H1 (cell line): Measurements from ENCODE around the gene PLEKHG1. TPM values are rescaled to one million over a fixed set of nuclear protein-coding genes. Genes with fewer than 3 reads are reported as not detected.

Source experiments
- CTCF ChIA-PET: fragments of 300-600 bp; sonication (Branson Sonifier 250); formaldehyde crosslinking; loops from one replicate; lab custom pipeline; 2021; ENCODE audit not compliant: partially characterized antibody; lab: Charles Lee
- POLR2A ChIA-PET: fragments of 300-600 bp; sonication (Branson Sonifier 250); formaldehyde crosslinking; loops from one replicate; lab custom pipeline; 2021; ENCODE audit warnings: inconsistent platforms; ENCODE audit not compliant: partially characterized antibody; lab: Charles Lee
- DNase-seq, 2 experiments: peaks; one replicate each; pipeline versions ENCODE4 v3.0.0 to v3.0.0-alpha.2; 2010 to 2022; ENCODE audit warnings: low spot score in 2 of 2, low read depth in 1 of 2, mixed read lengths in 1 of 2
- FAIRE-seq: peaks from 2 replicates; lab custom pipeline; 2011; peaks lifted over from hg19 to GRCh38; lab: Jason Lieb, UNC
- H2AFZ ChIP-seq: 2 replicates; pipeline ENCODE4 v1.8.1; 2012; ENCODE audit warnings: low read length, inconsistent platforms
- H2AK5ac ChIP-seq: 2 replicates; pipeline ENCODE4 v1.6.1; 2013; ENCODE audit warnings: low read depth, low read length
- H2BK120ac ChIP-seq: replicated peaks from 2 replicates; pipeline ENCODE3; 2013; ENCODE audit warnings: low read depth, low read length, inconsistent platforms
- H2BK12ac ChIP-seq: 2 replicates; pipeline ENCODE4 v1.6.1; 2013; ENCODE audit warnings: low read depth, low read length
- H2BK15ac ChIP-seq: 2 replicates; pipeline ENCODE4 v1.6.1; 2013; ENCODE audit warnings: low read length
- H2BK20ac ChIP-seq: 2 replicates; pipeline ENCODE4 v1.6.1; 2013; ENCODE audit warnings: low read length
- H2BK5ac ChIP-seq: 2 replicates; pipeline ENCODE4 v1.6.1; 2013; ENCODE audit warnings: low read depth, low read length
- H3K14ac ChIP-seq: 2 replicates; pipeline ENCODE4 v1.6.1; 2013; ENCODE audit warnings: inconsistent platforms; ENCODE audit not compliant: insufficient read length
- H3K18ac ChIP-seq: 2 replicates; pipeline ENCODE4 v1.6.1; 2013; ENCODE audit warnings: low read length; ENCODE audit errors: extremely low read depth
- H3K23ac ChIP-seq: 2 replicates; pipeline ENCODE4 v1.6.1; 2013; ENCODE audit warnings: inconsistent platforms; ENCODE audit not compliant: insufficient read length
- H3K23me2 ChIP-seq: 2 replicates; pipeline ENCODE4 v1.6.1; 2013; ENCODE audit warnings: low read depth, low read length
- H3K27ac ChIP-seq: 2 replicates; pipeline ENCODE4 v1.6.1; 2011; ENCODE audit warnings: low read depth, low read length, inconsistent platforms
- H3K27me3 ChIP-seq, 4 experiments: replicated peaks in 1 of 4; 1 replicate in 1 of 4; 2 replicates in 3 of 4; pipeline versions ENCODE4 v1.6.1 to v1.8.1; 2011 to 2013; ENCODE audit warnings: low read length in 3 of 4, mild to moderate bottlenecking in 3 of 4, inconsistent platforms in 2 of 4, mixed read lengths in 2 of 4, moderate library complexity in 1 of 4; ENCODE audit not compliant: control insufficient read depth in 3 of 4, insufficient read depth in 3 of 4; ENCODE audit errors: extremely low read depth in 1 of 4
- H3K36me3 ChIP-seq, 4 experiments: 2 replicates each; pipeline versions ENCODE4 v1.6.1 to v1.8.1; 2011 to 2013; ENCODE audit warnings: mild to moderate bottlenecking in 4 of 4, low read length in 3 of 4, moderate library complexity in 2 of 4, control low read depth in 1 of 4, inconsistent platforms in 1 of 4; ENCODE audit not compliant: insufficient read depth in 4 of 4, control insufficient read depth in 2 of 4
- H3K4ac ChIP-seq: replicated peaks from 2 replicates; pipeline ENCODE3; 2013; ENCODE audit warnings: low read length, low read depth, mixed read lengths, inconsistent platforms; ENCODE audit not compliant: insufficient read length
- H3K4me1 ChIP-seq, 4 experiments: replicated peaks in 1 of 4; 1 replicate in 1 of 4; 2 replicates in 3 of 4; pipeline versions ENCODE4 v1.6.1 to v1.8.1; 2011 to 2013; ENCODE audit warnings: low read length in 3 of 4, inconsistent platforms in 2 of 4, mixed read lengths in 1 of 4; ENCODE audit not compliant: insufficient read depth in 4 of 4, control insufficient read depth in 3 of 4
- H3K4me2 ChIP-seq, 2 experiments: 2 replicates each; pipeline versions ENCODE4 v1.6.1 to v1.8.1; 2011 to 2013; ENCODE audit warnings: low read depth in 2 of 2, low read length in 2 of 2, control low read depth in 1 of 2, inconsistent platforms in 1 of 2, mild to moderate bottlenecking in 1 of 2; ENCODE audit not compliant: insufficient read depth in 1 of 2
- H3K4me3 ChIP-seq, 4 experiments: fragments of 200-600, 300-600 bp in 1 of 4; sonication (generic), shearing (Covaris generic), sonication (Bioruptor Twin) in 1 of 4; 2 replicates each; pipeline versions ENCODE4 v1.5.1 to v1.8.1; 2011 to 2016; ENCODE audit warnings: low read length in 4 of 4, low read depth in 3 of 4, control low read depth in 2 of 4, inconsistent platforms in 2 of 4, mild to moderate bottlenecking in 2 of 4, mixed read lengths in 1 of 4, moderate library complexity in 1 of 4; ENCODE audit not compliant: insufficient read depth in 2 of 4; ENCODE audit errors: extremely low read depth in 1 of 4
- H3K56ac ChIP-seq: replicated peaks from 2 replicates; pipeline ENCODE3; 2013; ENCODE audit warnings: low read depth, mild to moderate bottlenecking, mixed read lengths, low read length, inconsistent platforms; ENCODE audit not compliant: insufficient read length
- H3K79me1 ChIP-seq: 2 replicates; pipeline ENCODE4 v1.6.1; 2013; ENCODE audit warnings: low read depth, low read length, control low read depth
- H3K79me2 ChIP-seq, 2 experiments: 2 replicates each; pipeline versions ENCODE4 v1.6.1 to v1.8.1; 2012 to 2013; ENCODE audit warnings: low read length in 2 of 2, mild to moderate bottlenecking in 2 of 2, inconsistent platforms in 1 of 2; ENCODE audit not compliant: insufficient read depth in 2 of 2, control insufficient read depth in 1 of 2
- H3K9ac ChIP-seq, 4 experiments: replicated peaks in 1 of 4; 1 replicate in 1 of 4; 2 replicates in 3 of 4; pipeline versions ENCODE4 v1.6.1 to v1.8.1; 2011 to 2013; ENCODE audit warnings: low read depth in 3 of 4, low read length in 3 of 4, control low read depth in 2 of 4, mild to moderate bottlenecking in 2 of 4, moderate library complexity in 2 of 4, inconsistent platforms in 1 of 4; ENCODE audit errors: extremely low read depth in 1 of 4
- H3K9me3 ChIP-seq, 2 experiments: 2 replicates each; pipeline versions ENCODE4 v1.6.1 to v1.8.1; 2012 to 2013; ENCODE audit warnings: mild to moderate bottlenecking in 2 of 2, moderate library complexity in 2 of 2, control low read depth in 1 of 2, inconsistent platforms in 1 of 2, low read depth in 1 of 2, low read length in 1 of 2, mixed read lengths in 1 of 2; ENCODE audit not compliant: insufficient read depth in 2 of 2
- H4K20me1 ChIP-seq, 2 experiments: replicated peaks in 1 of 2; 2 replicates each; pipeline versions ENCODE3 to v1.8.1; 2011 to 2013; ENCODE audit warnings: inconsistent platforms in 2 of 2, low read length in 2 of 2, mild to moderate bottlenecking in 1 of 2; ENCODE audit not compliant: insufficient read depth in 2 of 2, control insufficient read depth in 1 of 2
- H4K5ac ChIP-seq: 2 replicates; pipeline ENCODE4 v1.6.1; 2013; ENCODE audit warnings: low read length, low read depth, mixed read lengths, inconsistent platforms; ENCODE audit not compliant: insufficient read length
- H4K8ac ChIP-seq: 2 replicates; pipeline ENCODE4 v1.8.0; 2013; ENCODE audit warnings: mild to moderate bottlenecking, moderate library complexity, low read length, inconsistent platforms; ENCODE audit not compliant: insufficient read depth; ENCODE audit errors: extremely low read depth
- H4K91ac ChIP-seq: replicated peaks from 2 replicates; pipeline ENCODE3; 2013; ENCODE audit warnings: low read length, mixed read lengths, inconsistent platforms; ENCODE audit not compliant: insufficient read length
- BRCA1 ChIP-seq: IDR thresholded peaks from 2 replicates; pipeline ENCODE4 v1.6.1; 2012; ENCODE audit warnings: low read depth, low read length, improper control_type of control experiment
- E2F6 ChIP-seq: IDR thresholded peaks from 2 replicates; pipeline ENCODE4 v1.6.1; 2012; ENCODE audit warnings: inconsistent platforms
- NANOG ChIP-seq: IDR thresholded peaks from 2 replicates; pipeline ENCODE4 v1.6.1; 2011; ENCODE audit warnings: low read length, low read depth, mild to moderate bottlenecking, inconsistent platforms; ENCODE audit not compliant: insufficient read depth, poor library complexity, severe bottlenecking
- WGBS, 2 experiments: shearing (Covaris generic) in 1 of 2; methylation state at CpG; one replicate each; pipeline versions ENCODE4 v1.1.6 to v1.1.7; 2013 to 2015; ENCODE audit warnings: low lambda C conversion rate in 2 of 2, mixed read lengths in 2 of 2, inconsistent platforms in 1 of 2, low coverage in 1 of 2, missing lambda C conversion rate in 1 of 2; ENCODE audit not compliant: insufficient replicate concordance in 2 of 2, insufficient coverage in 1 of 2, insufficient read length in 1 of 2; ENCODE audit errors: extremely low coverage in 1 of 2, missing lambda C conversion rate in 1 of 2; 5-methylcytosine and 5-hydroxymethylcytosine counted together
- polyA plus RNA-seq, 7 experiments: library from polyadenylated mRNA; depleted of rRNA in 3 of 7; stranded (reverse) in 5 of 7; unstranded in 2 of 7; fragments of >200 nt in 5 of 7; fragments of 200-250 nt in 2 of 7; gene quantifications; 1 replicate in 5 of 7; 2 replicates in 1 of 7; 4 replicates in 1 of 7; pipeline versions ENCODE4 v1.2.1 to v1.2.3, GENCODE V29; 2011 to 2013; ENCODE audit warnings: missing spikeins in 2 of 7, mixed read lengths in 2 of 7
- total RNA-seq: library from RNA; stranded (reverse); fragmentation: NEBNext Ultra II Directional; extraction: Animal tissue kit (Norgen Biotek cat#: 25700); gene quantifications from 2 replicates; pipeline ENCODE4 v1.2.1, GENCODE V29; 2021

The PLEKHG1 gene
- total and polyA plus RNA-seq, 2 of the 8 experiments (the other 6 are each of a cell fraction or from before 2014, with no cell fraction given) = 0.94 to 2.2 TPM

GRCh38 chr6:150620763-150621162, 21.1 kb downstream of the PLEKHG1 start:
- Histone ChIP-seq H4K5ac (no peak overlapping the region), H3K79me1 (no peaks in the 10 kb centered on the region), H3K4me2 (no peak overlapping the region), H2AFZ (no peak overlapping the region), H3K79me2 (no peaks in the 10 kb centered on the region), H2BK120ac (no peak overlapping the region), H3K4ac (no peak overlapping the region), H3K27me3 (no peaks in the 10 kb centered on the region), H3K9ac (no peak overlapping the region), H3K9me3 (no peaks in the 10 kb centered on the region), H3K4me1 (peaks cover 0 to 3% (median 0%) of the 10 kb centered on the region in 4 experiments; a peak in 1 of 7 replicates), H4K8ac (no peak overlapping the region), H3K14ac (no peak overlapping the region), H4K91ac (no peak overlapping the region), H2AK5ac (no peak overlapping the region), H2BK20ac (no peak overlapping the region), H2BK15ac (no peak overlapping the region), H2BK12ac (no peak overlapping the region), H3K23me2 (no peaks in the 10 kb centered on the region), H3K36me3 (no peaks in the 10 kb centered on the region), H4K20me1 (no peaks in the 10 kb centered on the region), H3K23ac (no peak overlapping the region), H3K27ac (no peak overlapping the region), H3K18ac (no peak overlapping the region), H2BK5ac (no peak overlapping the region), H3K56ac (no peak overlapping the region), H3K4me3 (no peak overlapping the region)
- CTCF ChIA-PET = interaction anchor here (0.6 to 1.7 kb wide), 2 partner anchors 12 to 16 kb away, joined by 3 to 4 read pairs; no protein-coding TSS in a partner anchor
- DNase-seq (no peak), FAIRE-seq (no peak)
- 90% methylated on average over 2 of the region's 2 CpGs; no CpG with 5 or more reads in 1 of the 2 experiments for WGBS, 2 experiments
- no peak for TF ChIP-seq E2F6
- no peak for TF ChIP-seq BRCA1
- TF ChIP-seq NANOG = no peak
- POLR2A ChIA-PET = no interaction called here
